HCT116 (cell line): ENCODE measurements around the gene GNG7.

Source experiments
- CTCF ChIP-seq, 3 experiments: fragments of 200-600 bp in 1 of 3; sonication (generic) in 1 of 3; IDR thresholded peaks in 2 of 3; conservative IDR thresholded peaks in 1 of 3; 2 replicates each; pipeline ENCODE4 v1.5.1; 2012 to 2017; ENCODE audit warnings: low read depth in 2 of 3, low read length in 2 of 3, antibody characterized with exemption in 1 of 3, borderline replicate concordance in 1 of 3, control low read depth in 1 of 3, mild to moderate bottlenecking in 1 of 3, mixed read lengths in 1 of 3, mixed run types in 1 of 3, moderate library complexity in 1 of 3; ENCODE audit not compliant: insufficient read depth in 1 of 3
- MAX ChIP-seq: IDR thresholded peaks from 2 replicates; pipeline ENCODE4 v1.6.1; 2012
- POLR2A ChIP-seq: IDR thresholded peaks from 2 replicates; pipeline ENCODE4 v1.7.0; 2011; ENCODE audit warnings: borderline replicate concordance; ENCODE audit not compliant: insufficient read depth, insufficient read length; ENCODE audit errors: extremely low read depth
- RAD21 ChIP-seq: IDR thresholded peaks from 2 replicates; pipeline ENCODE4 v1.6.1; 2012; ENCODE audit warnings: low read depth, mild to moderate bottlenecking

- TF ChIP-seq CTCF (IDR thresholded peaks at IDR 0.05 in 2 of 3, conservative IDR thresholded peaks at IDR 0.05 in 1 of 3; ENCODE audit: borderline replicate concordance in 1 of 3, insufficient read depth in 1 of 3, low read depth in 2 of 3, low read length in 2 of 3), result no peak
- no peak for TF ChIP-seq MAX
- no peak for TF ChIP-seq RAD21
- no peak for TF ChIP-seq POLR2A
These were observed 29.7 kb upstream of the GNG7 start for GRCh38 chr19:2732157-2732725.
